PFSK-1 (cell line): ENCODE measurements around the gene NOC4L.

Experiments used
- FOXP2 ChIP-seq: optimal IDR thresholded peaks from 2 replicates; pipeline ENCODE3; 2011; ENCODE audit warnings: borderline replicate concordance, control low read depth, inconsistent platforms; ENCODE audit not compliant: insufficient read depth; ENCODE audit errors: extremely low read length, extremely low read depth
- POLR2AphosphoS5 ChIP-seq: IDR thresholded peaks from 2 replicates; pipeline ENCODE4 v1.6.1; 2012; ENCODE audit warnings: low read depth, mild to moderate bottlenecking, control low read depth, low read length, moderate library complexity
- REST ChIP-seq, 2 experiments: IDR thresholded peaks; 2 replicates each; pipeline versions ENCODE4 v1.6.1 to v1.8.0; 2011 to 2012; ENCODE audit warnings: low read depth in 2 of 2, low read length in 2 of 2, control low read depth in 1 of 2, inconsistent platforms in 1 of 2, mild to moderate bottlenecking in 1 of 2, moderate library complexity in 1 of 2; ENCODE audit not compliant: insufficient read depth in 1 of 2
- SIN3A ChIP-seq: IDR thresholded peaks from 2 replicates; pipeline ENCODE4 v1.6.1; 2012; ENCODE audit warnings: mild to moderate bottlenecking, low read length, moderate library complexity, borderline replicate concordance; ENCODE audit not compliant: insufficient read depth
- TAF1 ChIP-seq: IDR thresholded peaks from 2 replicates; pipeline ENCODE4 v1.6.1; 2012; ENCODE audit warnings: low read length, control low read depth, borderline replicate concordance; ENCODE audit not compliant: insufficient read depth

The NOC4L gene

GRCh38 chr12:132188916-132189325, 44.7 kb downstream of the NOC4L start:
- no peak for TF ChIP-seq FOXP2
- no peak for TF ChIP-seq TAF1
- no peak for TF ChIP-seq SIN3A
- TF ChIP-seq POLR2AphosphoS5 = no peak
- TF ChIP-seq REST (IDR thresholded peaks at IDR 0.05; ENCODE audit: insufficient read depth in 1 of 2, low read depth in 2 of 2, low read length in 2 of 2) = no peak

GRCh38 chr12:132189378-132190011, 45.2 kb downstream of the NOC4L start:
- no peak for TF ChIP-seq POLR2AphosphoS5
- TF ChIP-seq FOXP2 = peak; percentile 39

- TF ChIP-seq FOXP2 (no peak), TAF1 (no peak), REST (IDR thresholded peaks at IDR 0.05; ENCODE audit: insufficient read depth in 1 of 2, low read depth in 2 of 2, low read length in 2 of 2) (no peak), POLR2AphosphoS5 (no peak), SIN3A (no peak)
Measured at GRCh38 chr12:132190012-132190755, 45.9 kb downstream of the NOC4L start.

GRCh38 chr12:132190834-132191500, 46.7 kb downstream of the NOC4L start:
- TF ChIP-seq SIN3A = no peak
- no peak for TF ChIP-seq FOXP2
- TF ChIP-seq TAF1 = no peak
- no peak for TF ChIP-seq POLR2AphosphoS5
- no peak for TF ChIP-seq REST (IDR thresholded peaks at IDR 0.05; ENCODE audit: insufficient read depth in 1 of 2, low read depth in 2 of 2, low read length in 2 of 2)

GRCh38 chr12:132191715-132192553, 47.7 kb downstream of the NOC4L start:
- no peak for TF ChIP-seq FOXP2
- TF ChIP-seq TAF1 = no peak
- no peak for TF ChIP-seq SIN3A
- no peak for TF ChIP-seq POLR2AphosphoS5
- TF ChIP-seq REST (IDR thresholded peaks at IDR 0.05; ENCODE audit: insufficient read depth in 1 of 2, low read depth in 2 of 2, low read length in 2 of 2) = no peak
